ENCODE measurements around the gene SRGAP2C.
"Not testable (repeated sequence)": the region's sequence is repeated elsewhere in the genome, so short reads cannot be mapped to it uniquely, and the experiment has no call there.

Gene SRGAP2C

DNA sequence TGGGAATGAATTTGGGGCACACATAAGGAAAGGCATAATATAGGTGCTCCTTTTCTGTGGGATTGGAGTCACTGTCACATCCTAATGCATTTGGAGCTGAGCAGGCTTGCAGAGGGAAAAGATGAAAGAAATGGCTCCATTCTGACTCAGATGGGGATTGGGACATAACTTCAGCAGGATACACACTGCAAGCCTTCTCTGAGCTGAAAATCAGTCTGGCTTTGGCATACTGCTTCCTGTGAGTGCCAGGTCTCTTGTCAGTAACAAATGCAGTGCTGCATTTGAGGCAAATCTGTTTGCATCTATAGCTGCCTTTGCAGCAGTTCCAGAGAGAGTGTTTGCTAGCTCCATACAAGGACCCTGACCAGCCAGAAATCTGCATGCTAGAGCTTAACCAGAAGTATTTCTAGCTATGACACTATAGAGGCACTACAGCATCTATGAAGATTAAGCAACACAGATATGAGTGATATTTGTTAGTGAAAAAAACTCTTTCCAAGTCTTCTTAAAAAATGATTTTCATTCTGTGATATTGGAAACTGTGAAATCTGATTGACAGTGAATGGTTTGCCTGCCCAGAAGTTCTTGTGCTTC is 98.9 kb downstream of the SRGAP2C start:
- FAIRE-seq: not testable (repeated sequence)

DNA sequence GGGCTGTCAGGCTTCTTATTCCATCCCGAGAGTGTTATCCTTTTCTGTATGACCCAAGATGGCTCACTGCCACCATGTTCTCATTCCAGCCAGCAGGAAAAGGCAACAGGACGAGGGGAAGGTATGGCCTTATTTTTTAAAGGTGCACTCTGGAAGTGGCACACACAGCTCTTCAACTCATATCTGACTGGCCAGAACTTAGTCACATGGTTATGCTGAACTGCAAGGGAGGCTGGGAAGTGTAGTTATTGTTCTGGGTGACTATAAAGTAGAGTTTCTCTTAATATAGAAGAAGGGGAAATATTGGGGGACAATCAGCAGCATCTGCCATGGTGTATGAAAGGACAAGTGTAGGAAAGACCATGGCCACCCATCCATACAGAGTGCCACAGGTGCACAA is 107.8 kb downstream of the SRGAP2C start:
- not testable (repeated sequence) for FAIRE-seq

DNA sequence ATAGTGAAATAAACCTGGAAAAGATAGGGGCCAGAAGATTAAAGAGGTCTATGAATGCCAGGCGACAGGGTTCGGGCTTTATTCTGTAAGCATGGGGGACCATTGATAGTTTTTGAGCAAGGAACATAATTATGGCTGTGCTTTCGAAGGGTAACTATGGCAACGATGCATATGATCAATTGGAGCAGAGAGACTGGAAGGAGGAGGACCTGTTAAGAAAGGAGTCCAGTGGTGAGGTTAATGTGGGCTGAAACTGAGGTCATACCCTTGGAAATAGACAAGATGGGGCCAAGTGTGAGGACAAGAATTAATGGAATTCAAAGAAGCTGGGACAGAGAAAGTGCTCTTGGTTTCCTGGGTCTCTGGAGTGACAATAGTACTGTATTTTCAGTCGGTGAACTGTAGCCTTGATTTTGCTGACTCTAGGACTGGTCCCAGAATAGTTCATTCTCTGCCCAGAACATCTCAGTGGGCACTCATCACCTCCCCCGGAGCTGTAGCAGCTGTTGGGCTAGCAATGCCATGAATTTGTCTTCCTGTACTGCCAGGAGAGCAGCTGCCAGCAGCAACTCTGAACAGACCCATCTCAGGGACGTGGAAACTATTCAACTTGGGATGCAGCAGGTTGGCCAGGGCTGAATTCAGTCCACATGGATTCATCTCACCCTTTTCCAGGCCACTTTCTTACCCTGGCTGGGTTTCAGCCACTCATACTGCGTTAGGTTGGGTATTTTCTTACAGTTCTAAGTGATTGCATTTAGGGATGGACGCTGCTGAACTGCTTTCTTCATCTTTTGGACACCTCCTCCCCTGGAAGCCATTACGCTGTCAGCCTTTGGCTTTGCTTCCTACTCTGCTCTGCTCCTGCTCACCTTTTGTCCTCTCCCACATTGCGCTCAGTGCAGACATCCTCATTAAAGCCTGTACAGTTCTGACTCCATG is 108.8 kb downstream of the SRGAP2C start:
- not testable (repeated sequence) for FAIRE-seq

DNA sequence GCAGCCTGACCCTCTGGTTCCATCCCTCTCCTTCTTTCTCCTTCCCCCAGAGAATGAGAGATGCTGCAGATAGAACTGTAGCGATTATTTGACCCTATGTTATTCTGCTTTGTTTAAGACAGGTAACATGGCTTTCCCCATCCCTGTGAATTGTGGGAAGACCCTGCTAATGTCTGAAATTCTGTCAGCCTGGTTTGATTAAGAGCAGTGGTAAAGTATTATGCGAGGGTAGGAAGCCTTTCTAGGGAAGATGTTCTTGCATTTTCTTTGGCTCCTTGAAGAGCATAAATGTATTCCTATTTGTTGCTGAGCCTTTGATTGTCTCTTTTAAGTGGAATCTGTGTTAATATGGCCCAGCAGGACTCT is 109.4 kb downstream of the SRGAP2C start:
- FAIRE-seq: not testable (repeated sequence)

DNA sequence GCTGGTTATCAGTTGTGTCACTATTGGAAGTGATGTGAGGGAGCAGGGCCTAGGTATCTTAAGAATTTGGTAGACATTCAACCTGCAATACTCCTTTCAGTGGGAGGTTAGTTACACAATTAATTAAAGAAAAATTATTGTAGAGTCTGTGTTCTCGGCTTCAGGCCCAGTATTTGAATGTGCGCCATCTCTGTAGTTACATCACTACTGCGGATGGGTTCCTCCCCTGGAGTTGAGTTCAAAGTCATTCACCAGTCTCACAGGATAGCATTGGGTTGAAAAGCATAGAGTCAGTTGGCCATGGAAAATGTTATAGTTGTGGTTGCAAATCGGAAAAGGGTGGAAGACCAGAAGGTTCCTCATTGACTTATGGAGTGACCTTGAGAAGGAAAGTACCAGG is 111.8 kb downstream of the SRGAP2C start:
- FAIRE-seq: not testable (repeated sequence)

DNA sequence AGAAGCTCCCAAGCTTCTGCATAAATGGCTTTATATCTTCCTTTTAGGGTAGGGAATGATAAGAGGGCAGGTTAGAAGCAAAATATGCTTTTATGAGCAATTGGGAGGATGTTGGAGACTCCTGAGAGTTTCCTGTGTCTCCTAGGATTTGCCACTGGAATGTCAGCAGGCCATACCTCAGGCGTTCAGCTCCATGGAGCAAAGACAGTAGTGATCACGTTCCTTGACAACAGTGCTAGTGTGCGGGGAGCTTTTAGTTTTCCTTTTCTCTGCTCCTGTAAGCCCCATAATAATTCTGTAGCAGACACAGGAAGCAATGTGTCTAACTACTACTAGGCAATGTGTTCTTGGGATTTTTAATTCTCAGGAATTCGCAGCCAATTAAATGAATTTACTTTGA is 113.8 kb downstream of the SRGAP2C start:
- not testable (repeated sequence) for FAIRE-seq

DNA sequence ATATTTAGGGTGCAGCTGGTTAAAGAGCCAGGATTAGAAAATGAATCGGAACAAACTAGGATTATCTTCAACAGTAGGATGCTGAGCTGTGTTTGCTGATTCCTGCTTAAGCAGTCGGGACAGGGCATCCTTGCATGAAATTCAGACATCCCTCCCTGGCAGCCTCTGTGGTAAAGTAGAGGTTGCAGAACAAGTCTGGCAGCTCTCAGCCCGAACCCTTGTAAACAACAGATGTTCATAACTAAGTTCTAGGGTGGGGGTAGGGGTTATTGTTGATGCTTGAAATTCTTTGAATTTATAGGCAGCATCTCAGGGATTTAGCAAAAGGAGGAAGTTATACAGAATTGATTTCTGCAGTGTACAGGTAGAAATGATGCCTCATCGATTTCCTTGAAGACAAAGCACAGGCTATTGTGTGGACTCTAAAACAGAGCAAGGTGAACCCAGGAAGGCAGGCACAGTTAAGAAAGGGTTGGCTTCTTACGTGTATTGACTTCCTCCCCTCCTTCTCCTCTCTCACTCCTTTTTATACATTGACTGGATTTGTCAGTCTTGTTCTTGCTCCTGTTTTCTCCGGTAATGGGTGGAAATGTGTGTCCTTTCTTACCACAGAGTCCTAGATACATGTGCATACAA is 114.9 kb downstream of the SRGAP2C start:
- FAIRE-seq: not testable (repeated sequence)

DNA sequence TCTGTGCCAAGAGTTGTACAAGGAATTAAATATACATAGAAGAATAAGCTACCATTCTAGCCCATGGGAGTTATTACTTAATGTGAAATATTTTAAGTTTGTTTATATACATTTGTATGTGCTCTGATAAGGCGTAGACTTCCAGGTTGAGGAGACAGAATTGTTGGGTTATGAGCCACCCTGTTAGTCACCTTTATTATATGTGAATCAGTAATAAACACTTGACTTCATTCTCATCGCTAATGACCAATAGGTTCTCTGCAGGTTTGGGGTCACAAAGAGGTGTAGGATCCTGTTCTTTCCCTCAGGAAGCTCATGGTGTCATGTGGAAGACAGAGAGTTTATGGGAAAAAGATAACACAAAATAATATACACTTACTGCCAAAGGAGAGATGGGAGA is 117.1 kb downstream of the SRGAP2C start:
- FAIRE-seq: not testable (repeated sequence)

DNA sequence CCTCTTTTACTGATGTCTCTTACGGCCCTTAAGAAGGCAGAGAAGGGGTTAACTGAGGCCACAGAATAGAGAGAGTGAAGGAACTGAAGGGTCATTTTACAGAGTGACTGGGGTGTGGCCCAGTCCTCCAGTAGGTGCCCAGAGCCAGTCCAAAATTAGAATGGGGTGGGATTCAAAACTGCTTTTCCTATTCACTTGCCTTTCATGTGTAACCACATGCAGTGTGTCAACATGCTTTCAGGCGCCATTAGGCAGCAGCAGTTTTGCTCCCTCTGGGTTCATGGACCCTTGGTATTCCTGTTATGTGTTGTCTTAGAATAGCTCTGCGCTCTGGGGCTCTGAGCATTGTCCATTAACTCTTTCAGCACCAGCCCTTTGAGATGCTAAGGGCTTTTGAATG is 123.0 kb downstream of the SRGAP2C start:
- not testable (repeated sequence) for FAIRE-seq

DNA sequence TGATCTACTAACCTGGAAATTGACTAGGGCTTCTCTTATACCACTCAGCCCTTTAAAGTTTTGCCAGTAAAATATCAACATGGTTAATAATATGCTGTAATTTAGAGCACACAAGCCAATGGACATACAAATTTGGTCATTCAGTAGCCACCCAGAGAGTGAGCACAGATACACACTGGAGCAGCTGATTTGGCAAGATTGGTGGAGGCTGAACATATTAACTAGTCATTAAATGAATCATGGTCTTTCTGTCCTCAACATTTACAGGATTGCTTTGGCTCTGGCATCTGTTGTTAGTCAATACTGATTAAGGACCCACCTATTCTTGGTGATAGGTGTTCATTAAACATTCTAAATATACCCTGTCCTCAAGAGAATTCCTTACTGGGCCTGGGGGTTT is 130.7 kb downstream of the SRGAP2C start:
- not testable (repeated sequence) for FAIRE-seq

DNA sequence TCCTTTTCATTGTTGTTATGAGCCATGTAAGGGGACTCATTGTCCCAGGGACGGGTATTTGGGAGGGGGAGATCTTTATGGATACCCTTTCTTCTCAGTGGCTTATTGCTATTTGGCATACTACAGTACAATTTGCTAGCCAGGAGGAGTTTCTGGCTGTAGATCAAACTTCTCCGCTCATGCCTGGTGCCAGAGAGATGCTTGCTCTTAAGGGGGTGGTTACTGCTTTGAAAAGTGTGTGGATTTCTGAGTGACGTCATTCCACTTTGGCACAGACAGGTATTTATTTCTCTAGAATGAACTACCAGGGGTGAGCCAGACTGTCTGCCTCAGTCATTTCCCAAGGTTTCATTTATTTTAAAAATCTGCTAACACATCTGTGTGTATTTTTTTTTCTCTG is 131.3 kb downstream of the SRGAP2C start:
- not testable (repeated sequence) for FAIRE-seq

DNA sequence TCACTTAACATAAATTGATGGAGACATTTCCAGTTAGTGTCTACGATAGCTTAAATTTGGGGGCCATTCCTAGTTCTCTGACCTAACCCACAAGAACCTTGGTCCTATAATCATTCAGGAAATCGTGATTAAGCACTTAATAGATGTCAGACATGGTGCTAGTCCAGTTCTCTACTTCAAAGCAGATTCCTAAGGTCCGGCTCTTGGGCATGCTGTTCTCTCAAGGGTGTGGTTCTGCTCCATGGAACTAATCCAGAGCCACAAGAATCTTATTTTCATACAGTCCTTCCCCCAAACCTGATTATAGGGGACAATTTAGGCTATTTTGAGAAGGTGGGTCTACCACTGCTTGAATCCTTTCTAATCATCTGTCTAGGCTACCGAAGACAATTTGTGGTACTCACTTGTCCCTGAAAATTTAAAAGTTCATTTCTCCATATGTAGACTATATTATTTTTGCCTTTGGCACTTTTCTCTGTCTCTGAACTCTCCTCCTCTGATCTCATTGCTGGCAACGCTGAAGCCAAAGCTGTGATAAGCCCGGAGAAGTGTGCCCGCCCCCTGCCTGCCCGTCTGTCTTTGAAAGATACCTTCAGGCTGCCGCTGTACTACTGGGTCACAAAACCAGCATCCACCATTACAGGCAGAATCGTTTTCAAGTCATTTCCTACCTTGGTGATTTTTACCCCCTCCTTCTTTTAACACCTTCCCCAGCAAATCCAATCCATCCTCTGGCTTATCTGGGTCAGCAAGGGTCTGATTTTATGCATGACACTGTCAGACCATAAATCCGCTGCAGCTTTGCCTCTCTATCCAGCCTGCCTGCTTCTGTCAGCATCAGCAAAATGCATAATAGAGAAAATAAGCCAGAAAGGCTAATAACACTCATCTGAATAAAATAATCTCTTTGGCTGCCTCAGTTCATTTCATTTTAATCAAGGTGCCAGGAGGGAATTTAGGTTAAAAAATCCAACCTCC is 133.0 kb downstream of the SRGAP2C start:
- not testable (repeated sequence) for FAIRE-seq

DNA sequence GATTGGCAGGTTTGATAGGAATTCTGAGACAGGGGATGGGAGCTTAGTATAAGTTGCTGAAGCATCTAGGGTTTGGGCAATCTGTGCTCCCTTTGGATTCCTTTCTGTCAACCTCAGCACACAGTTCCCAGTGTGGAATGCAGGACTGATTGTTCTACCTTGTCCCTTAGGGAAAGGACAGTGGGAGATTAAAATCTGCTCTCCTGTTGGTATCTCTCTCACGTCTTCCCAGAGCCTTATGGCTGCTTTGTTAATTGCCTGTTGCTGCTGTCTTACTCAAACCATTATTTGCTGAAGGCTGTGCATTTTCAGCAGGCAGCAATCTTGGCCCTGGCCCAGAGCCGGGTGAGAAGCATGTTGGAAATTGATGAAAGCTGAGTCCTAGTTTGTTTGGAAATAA is 133.9 kb downstream of the SRGAP2C start:
- FAIRE-seq: not testable (repeated sequence)

DNA sequence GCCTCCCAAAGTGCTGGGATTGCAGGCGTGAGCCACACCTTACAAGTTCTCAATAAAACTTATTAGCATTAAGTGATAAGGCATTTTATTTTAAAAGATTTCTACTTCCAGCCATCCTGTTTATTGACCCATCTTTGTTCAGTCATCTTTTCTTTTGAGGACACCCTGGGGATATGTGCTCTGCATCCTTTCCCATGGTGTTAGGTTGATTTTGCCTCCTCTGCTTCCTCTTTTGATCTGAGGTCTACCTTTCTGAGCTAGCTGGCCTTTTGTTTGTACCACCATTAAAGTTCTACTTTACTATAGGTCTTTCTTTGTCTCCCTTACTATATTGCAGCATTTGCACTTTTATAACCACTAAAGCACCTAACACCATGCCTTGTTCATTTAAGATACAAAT is 136.9 kb downstream of the SRGAP2C start:
- not testable (repeated sequence) for FAIRE-seq

DNA sequence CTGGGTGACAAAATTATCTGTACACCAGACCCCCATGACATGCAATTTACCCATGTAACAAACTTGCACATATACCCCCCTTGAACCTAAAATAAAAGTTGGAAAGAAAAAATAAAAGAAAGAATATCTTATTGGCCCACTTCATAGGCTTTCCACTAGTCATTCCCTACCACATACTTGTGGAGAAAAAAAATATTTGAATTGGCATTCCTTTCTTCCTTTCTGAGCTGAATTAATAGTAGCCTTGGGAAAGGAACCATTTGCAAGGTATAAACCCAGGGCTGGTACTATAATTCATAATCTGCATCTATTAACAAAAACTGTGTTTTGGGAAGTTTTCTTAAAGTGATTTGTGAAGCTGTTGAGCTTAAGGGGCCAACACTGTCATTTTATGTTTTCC is 140.0 kb downstream of the SRGAP2C start:
- not testable (repeated sequence) for FAIRE-seq

DNA sequence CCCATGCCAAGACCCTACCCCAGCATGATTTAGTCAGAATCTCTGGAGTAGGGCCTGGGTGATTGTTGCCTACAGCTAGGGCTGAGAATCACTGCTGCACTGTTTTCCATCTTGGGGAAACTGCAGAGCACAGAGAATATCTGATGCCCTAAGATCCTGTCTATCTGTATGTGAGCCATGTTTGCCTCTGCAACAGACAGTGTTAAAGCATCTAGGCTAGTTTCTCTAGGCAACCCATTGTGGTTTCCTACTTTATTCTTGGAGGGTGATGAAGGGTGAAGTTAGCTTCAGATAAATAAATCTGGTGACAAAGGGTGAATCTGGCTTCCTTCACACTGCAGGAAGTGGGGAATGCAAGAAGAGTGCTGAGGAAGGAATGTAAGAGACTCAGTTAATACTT is 147.4 kb downstream of the SRGAP2C start:
- not testable (repeated sequence) for FAIRE-seq

DNA sequence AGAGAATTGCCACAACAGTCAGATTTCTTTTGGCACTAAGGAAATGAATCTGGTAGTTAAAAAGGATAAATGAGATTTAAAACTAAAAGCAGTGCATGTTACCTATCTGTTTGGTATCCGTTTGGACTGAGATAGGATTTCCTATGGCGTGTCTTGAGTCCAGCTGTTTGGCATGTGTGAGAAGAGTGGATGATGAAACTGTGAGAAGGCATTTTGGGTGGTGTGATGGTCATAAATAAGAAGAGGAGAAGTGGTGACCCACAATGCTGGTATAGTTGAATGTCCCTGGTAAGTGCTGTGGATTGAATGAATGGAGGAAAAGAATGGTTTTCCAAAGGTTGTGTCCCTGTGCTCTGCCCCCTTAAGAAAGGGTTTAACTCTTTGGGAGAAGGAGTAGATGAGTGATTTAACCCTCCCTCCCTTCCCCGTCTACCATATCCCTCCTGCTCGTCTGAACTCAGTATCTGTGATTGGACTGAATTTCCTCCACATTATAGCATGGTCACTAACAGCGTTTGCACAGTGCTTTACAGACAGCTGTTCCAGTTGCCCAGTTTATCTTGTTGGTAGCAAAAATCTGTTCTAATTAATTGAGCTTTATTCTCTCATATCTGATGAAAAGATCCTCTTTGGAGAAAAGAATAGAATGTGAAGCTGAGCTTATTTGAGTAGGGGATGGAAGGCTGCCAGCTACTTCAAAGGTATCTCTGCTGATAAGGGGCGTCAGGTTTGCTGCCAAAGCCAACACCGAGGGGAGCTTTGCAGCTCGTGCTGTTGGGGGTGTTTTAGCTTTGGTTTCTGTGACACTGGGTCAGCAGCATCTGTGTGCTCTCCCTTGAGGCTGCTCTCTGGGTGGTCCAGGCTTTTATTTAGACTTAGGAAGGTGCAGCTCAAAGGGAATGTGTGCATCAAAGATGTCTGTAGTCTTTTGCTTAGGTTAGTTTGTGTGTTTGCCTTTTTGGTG is 148.1 kb downstream of the SRGAP2C start:
- FAIRE-seq: not testable (repeated sequence)

DNA sequence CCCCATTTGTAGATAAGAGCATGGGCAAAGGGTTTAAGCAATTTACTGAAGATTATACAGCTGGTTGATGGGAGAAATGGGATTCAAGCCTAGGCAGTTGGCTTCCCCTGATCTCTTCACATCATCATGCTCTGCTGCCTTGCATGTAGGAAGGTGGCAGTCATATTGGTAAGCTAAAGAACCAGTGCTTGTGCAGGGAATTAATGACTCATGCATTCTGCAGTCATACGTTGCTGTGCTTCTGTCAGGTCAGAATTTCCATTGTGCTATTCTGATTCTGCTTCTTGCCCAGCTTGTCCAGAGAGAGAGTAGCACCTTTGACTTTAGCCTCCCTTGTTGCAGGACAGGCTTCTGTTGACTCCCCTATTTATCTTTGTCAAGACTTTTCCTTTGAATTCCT is 153.2 kb downstream of the SRGAP2C start:
- not testable (repeated sequence) for FAIRE-seq

DNA sequence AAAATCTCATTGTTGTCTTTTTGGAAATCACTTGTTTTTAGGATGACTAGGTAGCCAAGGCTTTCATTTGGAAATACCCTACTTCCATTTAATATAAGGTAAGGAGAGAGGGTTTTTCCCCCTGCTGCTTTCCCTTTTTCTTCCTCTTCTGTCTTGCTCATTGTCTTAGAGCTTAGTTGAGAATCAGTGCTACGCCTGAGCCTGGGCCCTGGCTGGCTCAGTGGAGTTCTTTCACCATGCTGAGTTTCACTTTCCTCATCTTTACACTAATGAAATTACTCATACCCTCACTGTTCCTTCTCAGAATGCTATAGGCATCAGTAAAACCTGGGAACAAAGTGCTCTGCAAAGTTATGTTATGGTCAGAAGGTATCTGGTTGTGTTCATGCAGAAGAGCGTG is 154.8 kb downstream of the SRGAP2C start:
- FAIRE-seq: not testable (repeated sequence)

DNA sequence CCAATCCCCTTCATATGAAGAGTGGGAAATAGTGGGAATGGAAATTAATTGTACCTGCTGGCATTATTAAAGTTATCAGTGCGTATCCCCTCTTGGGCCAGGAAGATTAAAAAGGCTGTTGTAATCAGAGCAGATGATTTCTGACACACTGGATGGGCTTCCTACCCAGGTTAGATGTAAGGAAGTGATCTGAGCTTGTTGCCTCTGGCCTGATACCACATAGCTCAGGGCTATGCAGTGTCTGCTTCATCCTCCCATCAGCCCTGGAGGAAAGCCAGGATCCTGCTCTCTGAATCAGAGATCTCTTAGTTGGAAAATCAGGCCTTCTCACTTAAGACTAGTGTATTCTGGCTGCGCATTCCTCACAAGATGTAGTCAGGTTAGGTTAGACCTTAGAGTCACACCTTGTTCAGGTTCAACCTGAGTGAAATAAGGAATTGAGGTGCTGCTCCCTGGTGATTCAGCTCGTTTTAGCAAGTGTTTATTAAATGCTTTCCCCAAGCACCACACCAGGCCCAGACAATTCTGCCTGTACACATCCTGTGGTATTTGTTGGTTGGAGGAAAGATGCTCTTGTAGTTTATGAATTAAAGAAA is 158.6 kb downstream of the SRGAP2C start:
- FAIRE-seq: not testable (repeated sequence)

DNA sequence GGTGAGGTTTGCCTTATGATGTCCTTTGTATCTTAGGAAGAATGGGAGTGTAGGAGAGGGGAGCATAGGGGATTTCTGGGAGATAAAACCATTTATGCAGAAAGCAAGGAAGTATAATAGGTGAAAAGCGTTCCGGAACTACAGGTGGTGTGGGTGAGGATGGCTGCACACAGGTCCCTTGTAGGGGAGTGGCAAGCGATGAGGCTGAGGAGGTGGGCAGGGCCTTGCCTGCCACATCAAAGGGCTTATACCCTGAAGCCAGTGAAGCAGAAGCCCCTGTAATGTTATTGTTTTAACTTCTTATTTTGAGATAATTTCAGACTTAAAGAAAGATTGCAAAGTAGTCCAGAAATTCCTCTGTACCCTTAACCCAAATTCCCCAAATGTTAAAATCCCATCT is 159.6 kb downstream of the SRGAP2C start:
- not testable (repeated sequence) for FAIRE-seq
